Mucosa of stomach (tissue), 1 donor: Measurements from ENCODE around the gene IGSF21.

Experiments
- H3K27me3 ChIP-seq: one replicate; pipeline ENCODE4 v1.7.0; 2013; ENCODE audit warnings: mild to moderate bottlenecking, low read length; ENCODE audit not compliant: control insufficient read depth, insufficient read depth
- H3K36me3 ChIP-seq: one replicate; pipeline ENCODE4 v1.7.0; 2013; ENCODE audit warnings: low read length; ENCODE audit not compliant: control insufficient read depth, insufficient read depth
- H3K4me1 ChIP-seq: one replicate; pipeline ENCODE4 v1.7.0; 2013; ENCODE audit warnings: mild to moderate bottlenecking, low read length; ENCODE audit not compliant: control insufficient read depth, insufficient read depth
- H3K4me3 ChIP-seq: one replicate; pipeline ENCODE4 v1.7.0; 2013; ENCODE audit warnings: low read length
- H3K9ac ChIP-seq: one replicate; pipeline ENCODE4 v1.7.0; 2013; ENCODE audit warnings: mild to moderate bottlenecking, low read length, moderate library complexity
- H3K9me3 ChIP-seq: one replicate; pipeline ENCODE4 v1.7.0; 2013; ENCODE audit warnings: mild to moderate bottlenecking, low read length, moderate library complexity; ENCODE audit not compliant: control insufficient read depth
- donor health status: Pancreatic carcinoma.

Gene IGSF21

DNA sequence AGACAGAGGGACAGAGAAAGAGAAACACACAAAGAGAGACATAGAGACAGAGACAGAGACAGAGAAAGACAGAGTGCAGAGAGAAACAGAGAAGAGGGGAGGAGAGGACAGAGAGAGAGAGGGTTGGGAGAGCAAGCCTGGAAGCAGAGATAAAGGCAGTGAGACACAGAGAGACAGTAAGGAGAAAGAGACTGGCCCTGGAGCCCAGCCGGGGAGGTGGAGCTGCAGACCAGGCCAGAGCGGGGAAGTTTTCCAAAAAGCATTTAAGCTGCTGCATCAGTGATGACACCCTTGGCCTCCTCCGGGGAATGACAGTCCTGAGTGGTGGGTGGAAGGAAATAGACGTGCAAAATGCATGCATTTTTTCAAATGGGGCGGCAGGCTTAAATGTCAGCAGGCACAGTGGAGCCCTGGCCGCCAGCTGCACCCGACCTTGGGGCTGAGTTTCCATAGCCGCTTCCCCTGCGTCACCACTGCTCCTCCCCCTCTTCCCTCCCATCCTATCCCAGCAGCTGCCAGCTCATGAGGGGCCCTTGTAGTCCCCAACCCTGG is 277.7 kb downstream of the IGSF21 start:
- Histone ChIP-seq H3K36me3 (no peaks in the 10 kb centered on the region), H3K4me3 (no peak overlapping the region), H3K9me3 (no peaks in the 10 kb centered on the region), H3K4me1 (no peaks in the 10 kb centered on the region), H3K27me3 (peaks cover 10% of the 10 kb centered on the region), H3K9ac (no peak overlapping the region)

DNA sequence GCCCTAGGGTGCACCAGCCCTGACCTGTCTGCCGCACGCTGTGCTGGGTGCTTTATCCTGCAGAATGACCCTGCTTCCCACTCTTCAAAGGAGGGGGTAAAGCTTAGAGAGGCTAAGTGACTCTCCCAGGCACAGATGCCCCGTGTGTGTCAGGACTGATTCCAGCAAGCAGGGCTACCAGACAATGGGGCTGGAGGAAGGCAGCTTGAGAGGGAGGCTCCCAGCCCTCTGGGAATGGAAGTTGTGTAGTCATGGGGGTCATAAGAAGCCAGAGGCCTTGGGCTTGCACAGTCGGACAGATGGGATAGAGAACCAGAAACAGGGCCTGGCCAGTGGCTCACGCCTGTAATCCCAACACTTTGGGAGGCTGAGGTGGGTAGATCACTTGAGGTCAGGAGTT is 279.0 kb downstream of the IGSF21 start:
- peaks cover 10% of the 10 kb centered on the region for H3K27me3 ChIP-seq
- no peaks in the 10 kb centered on the region for H3K36me3 ChIP-seq
- H3K4me1 ChIP-seq: no peaks in the 10 kb centered on the region

DNA sequence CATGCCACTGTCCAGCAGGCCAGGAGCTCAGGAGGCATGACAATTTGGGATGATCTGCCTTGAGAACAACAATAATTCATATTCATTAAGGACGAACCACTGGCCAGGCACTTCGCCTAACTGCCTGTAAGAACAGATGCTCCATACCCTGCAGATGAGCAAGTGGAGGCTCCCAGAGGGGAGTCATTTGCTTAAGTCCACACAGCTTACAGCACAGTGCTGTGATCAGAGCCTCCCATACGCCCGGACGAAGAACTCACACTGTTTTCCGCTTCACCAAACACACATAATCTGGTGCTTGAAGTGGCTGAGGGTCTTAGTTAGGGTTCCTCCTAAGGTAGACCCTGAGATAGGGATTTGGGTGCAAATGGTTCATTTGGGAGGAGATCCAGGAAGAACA is 279.7 kb downstream of the IGSF21 start:
- no peaks in the 10 kb centered on the region for H3K9me3 ChIP-seq
- no peaks in the 10 kb centered on the region for H3K4me1 ChIP-seq
- H3K27me3 ChIP-seq: peaks cover 10% of the 10 kb centered on the region
- no peaks in the 10 kb centered on the region for H3K36me3 ChIP-seq
- no peak overlapping the region for H3K4me3 ChIP-seq
- no peak overlapping the region for H3K9ac ChIP-seq

More for the DNA sequence above, 279.0 kb downstream of the IGSF21 start:
- Histone ChIP-seq H3K9me3 (no peaks in the 10 kb centered on the region), H3K9ac (no peak overlapping the region), H3K4me3 (no peak overlapping the region)

DNA sequence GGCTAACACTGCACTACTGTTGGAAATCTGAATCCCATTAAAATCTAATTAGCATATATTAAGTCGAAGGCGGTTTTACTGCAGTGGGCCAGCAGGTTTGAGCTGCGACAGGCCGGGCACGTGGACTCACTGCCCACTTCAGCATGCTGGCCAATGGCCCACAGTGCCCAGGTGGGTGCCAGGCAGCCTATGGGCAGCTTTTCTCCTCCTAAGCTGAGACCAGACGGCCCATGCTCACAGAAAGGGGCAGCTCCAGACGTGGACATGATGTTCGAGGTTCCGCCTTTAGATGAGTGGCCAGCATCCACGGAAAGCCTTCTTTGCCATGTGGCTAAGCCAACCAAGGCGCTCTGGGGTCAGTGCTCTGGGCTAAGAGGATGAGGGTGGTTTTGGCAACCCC is 283.4 kb downstream of the IGSF21 start:
- Histone ChIP-seq H3K9ac (no peak overlapping the region), H3K4me1 (no peaks in the 10 kb centered on the region), H3K9me3 (no peaks in the 10 kb centered on the region), H3K4me3 (no peak overlapping the region), H3K27me3 (no peaks in the 10 kb centered on the region), H3K36me3 (no peaks in the 10 kb centered on the region)

DNA sequence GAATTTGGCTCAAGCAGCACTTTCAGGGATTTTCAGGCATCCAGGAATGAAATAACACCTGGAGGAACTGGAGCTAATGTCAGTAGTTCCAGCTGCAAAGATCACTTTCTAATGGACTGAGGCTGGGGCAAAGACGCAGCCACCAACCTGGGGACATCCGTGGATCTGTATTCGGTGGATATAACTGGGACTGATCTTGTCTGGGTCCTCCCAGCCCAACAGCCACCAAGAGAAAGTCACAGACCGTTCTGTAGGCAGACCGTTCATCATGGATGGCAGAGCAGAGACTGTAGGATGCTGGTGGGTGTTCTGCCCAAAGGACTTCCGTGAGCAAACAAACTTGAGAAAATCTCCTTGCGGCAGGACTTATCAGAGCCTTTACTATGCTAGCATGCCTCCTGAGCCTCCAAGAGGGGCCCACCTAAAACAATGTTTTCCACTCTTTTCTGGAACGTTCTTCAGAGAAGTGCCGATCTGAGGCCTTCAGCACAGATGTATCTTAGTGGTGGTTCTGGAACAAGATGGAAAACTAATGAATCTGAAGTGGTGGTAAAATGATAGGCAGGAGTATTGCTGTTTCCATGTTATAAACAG is 287.1 kb downstream of the IGSF21 start:
- no peaks in the 10 kb centered on the region for H3K9me3 ChIP-seq
- peaks cover 28% of the 10 kb centered on the region for H3K4me1 ChIP-seq
- H3K27me3 ChIP-seq: no peaks in the 10 kb centered on the region
- no peak overlapping the region for H3K9ac ChIP-seq
- H3K36me3 ChIP-seq: no peaks in the 10 kb centered on the region
- H3K4me3 ChIP-seq: no peak overlapping the region

DNA sequence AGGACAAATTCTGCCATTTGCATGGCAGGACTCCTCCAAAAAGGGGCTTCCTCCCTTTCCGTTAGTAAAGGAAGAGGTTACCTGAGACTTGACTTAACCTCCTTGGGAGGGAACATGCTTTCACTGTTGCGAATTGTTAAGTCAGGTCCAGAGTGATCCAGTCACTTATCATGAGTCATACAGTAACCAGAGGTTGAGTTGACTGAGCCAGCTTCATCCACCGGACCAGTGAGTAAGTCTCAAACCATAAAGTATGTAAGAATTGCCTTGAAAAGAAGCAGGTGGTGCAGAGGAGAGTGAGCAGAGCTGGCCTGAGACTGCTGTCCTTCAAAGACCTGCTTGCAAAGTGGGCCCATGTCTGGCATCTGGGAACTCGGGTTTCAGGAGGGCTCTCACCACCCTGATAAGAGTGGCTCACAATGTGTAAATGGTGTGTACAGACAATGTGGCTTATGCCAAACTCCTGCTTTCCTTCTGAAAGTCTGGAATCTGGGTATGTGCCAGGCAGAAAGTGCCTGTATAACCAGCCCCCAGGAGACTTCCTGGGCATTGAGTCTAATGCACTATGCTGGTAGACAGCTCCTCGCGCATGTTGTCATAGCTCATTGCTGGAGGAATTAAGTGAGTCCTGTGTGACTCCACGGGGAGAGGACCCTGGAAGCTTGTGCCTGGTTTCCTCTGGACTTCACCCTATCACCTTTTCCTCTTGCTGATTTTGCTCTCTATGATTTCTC is 288.8 kb downstream of the IGSF21 start:
- H3K9me3 ChIP-seq: no peaks in the 10 kb centered on the region
- no peak overlapping the region for H3K4me3 ChIP-seq
- H3K27me3 ChIP-seq: no peaks in the 10 kb centered on the region
- H3K36me3 ChIP-seq: no peaks in the 10 kb centered on the region
- H3K9ac ChIP-seq: no peak overlapping the region
- peaks cover 41% of the 10 kb centered on the region for H3K4me1 ChIP-seq

DNA sequence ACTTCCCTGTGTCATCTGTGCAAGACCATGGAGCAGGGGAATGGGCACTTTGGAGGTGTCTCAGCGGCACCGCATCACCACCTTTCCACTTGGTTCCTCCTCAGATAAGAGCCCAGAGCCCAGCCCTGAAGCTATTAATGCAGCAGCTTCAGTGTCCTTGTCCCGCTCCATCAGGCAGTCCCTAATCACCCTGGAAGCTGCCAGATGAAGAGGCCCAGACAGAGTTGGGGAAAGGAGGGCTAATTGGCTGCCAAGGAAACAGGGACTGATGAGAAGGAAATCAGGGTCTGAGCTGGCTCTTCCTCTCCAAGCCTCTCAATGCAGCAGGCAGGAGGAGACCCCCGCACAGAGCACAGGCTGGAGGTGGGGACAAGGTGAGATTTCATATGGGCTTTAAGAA is 290.0 kb downstream of the IGSF21 start:
- peaks cover 45% of the 10 kb centered on the region for H3K4me1 ChIP-seq
- H3K36me3 ChIP-seq: no peaks in the 10 kb centered on the region
- no peak overlapping the region for H3K4me3 ChIP-seq
- H3K27me3 ChIP-seq: no peaks in the 10 kb centered on the region
- no peak overlapping the region for H3K9ac ChIP-seq
- H3K9me3 ChIP-seq: no peaks in the 10 kb centered on the region

DNA sequence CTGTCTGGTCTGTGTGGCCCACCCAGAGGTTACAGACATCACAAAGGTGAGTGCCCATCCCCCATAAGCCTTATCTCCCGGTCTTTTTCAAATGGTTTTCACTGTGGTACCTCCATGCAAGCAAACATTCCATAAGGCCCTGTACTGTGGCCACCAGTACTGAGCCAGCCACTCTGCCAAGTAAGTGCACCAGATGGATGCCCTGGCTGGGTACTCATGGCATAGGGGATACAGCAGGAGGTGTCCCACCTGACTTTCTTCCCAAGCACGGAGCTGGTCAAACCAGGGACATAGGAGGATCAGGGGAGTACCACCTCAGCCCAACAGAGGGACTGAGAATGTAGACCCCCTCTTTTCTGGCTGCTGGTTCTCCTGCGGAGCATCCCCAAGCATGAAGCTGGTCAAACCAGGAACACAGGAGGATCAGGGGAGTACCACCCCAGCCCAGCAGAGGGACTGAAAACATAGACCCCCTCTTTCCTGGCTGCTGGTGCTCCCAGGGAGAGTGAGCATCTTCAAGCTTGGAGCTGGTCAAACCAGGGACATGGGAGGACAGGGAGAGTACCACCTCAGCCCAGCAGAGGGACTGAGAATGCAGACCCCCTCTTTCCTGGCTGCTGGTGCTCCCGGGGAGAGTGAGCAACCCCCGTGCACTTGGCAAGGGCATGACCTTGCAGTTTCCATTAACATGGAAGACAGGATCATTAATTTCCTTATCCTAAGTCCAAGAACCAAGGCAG is 291.4 kb downstream of the IGSF21 start:
- Histone ChIP-seq H3K27me3 (no peaks in the 10 kb centered on the region), H3K36me3 (no peaks in the 10 kb centered on the region), H3K9ac (no peak overlapping the region), H3K4me1 (peaks cover 45% of the 10 kb centered on the region), H3K9me3 (no peaks in the 10 kb centered on the region), H3K4me3 (no peak overlapping the region)

DNA sequence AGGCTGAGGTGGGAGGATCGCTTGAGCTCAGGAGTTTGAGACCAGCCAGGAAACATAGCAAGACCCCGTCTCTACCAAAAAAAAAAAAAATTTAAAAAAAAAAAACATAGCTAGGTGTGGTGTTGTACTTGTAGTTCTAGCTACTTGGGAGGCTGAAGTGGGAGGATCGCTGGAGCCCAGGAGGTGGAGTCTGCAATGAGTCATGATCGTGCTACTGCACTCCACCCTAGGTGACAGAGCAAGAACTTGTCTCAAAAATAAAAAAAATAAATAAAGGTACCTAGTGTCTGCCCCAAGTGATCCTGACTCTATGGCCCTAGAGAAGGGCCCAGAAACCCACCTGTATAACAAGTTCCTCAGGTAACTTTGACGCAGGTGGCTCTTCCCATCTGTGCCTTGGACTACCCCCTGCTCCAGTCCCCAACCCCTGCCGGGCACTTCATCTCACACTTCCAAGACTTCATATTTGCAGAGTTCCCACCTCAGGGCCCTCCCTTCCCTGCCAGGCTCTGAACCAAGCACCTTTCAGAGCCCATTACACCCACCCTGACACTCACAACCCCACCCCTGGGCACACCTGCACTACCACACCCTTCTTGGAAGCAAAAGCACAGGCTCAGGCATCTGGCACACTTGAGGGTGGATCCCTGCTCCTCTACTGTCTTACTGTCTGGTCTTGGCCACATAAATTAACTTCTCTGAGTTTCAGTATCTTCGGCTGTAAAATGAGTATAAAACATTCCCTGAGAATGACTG is 292.9 kb downstream of the IGSF21 start:
- peaks cover 2% of the 10 kb centered on the region for H3K27me3 ChIP-seq

DNA sequence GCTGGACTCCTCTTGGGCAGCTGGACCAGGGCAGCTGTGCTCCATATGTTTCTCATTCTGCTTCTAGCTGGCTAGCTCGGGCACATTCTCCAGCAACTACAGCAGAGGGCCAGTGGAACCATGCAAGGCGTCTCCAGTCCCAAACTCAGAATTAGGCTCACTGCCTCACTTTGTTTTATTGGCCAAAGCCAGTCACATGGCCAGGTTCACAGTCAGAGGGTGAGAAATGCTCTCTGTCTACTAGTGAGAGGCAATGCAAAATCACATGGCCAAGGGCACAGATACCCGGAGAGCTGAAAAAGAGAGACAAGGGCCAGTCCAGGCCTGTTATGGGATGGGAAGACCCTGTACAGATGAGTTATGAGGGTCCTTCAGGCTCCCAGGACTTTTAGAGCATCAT is 294.3 kb downstream of the IGSF21 start:
- Histone ChIP-seq H3K4me3 (no peak overlapping the region), H3K36me3 (no peaks in the 10 kb centered on the region), H3K27me3 (peaks cover 2% of the 10 kb centered on the region), H3K9ac (no peak overlapping the region), H3K9me3 (no peaks in the 10 kb centered on the region), H3K4me1 (peaks cover 45% of the 10 kb centered on the region)

More for the DNA sequence above, 292.9 kb downstream of the IGSF21 start:
- peak overlapping the region; percentile 4 for H3K9ac ChIP-seq
- H3K9me3 ChIP-seq: no peaks in the 10 kb centered on the region
- peaks cover 45% of the 10 kb centered on the region for H3K4me1 ChIP-seq
- H3K4me3 ChIP-seq: no peak overlapping the region
- H3K36me3 ChIP-seq: no peaks in the 10 kb centered on the region

DNA sequence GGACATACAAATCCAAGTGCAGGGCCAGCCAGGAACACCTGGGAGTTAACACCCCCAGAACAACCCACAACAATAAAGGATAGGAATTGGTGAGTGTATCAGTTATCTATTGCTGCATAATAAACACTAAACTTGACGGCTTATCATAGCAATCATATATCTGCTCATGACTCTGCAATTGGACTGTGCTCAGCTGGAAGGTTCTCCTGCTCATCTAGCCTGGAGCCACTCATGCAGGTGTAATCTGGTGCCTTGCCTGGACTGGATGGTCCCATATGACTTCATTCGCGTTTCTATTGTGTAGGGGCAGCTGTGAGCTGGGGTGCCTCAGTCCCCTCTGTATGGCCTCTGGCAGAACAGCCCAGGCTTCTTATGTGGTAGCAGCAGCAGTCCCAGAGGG is 296.9 kb downstream of the IGSF21 start:
- H3K27me3 ChIP-seq: peaks cover 2% of the 10 kb centered on the region
- no peak overlapping the region for H3K4me3 ChIP-seq
- no peaks in the 10 kb centered on the region for H3K9me3 ChIP-seq
- H3K9ac ChIP-seq: no peak overlapping the region
- H3K36me3 ChIP-seq: no peaks in the 10 kb centered on the region
- H3K4me1 ChIP-seq: peaks cover 19% of the 10 kb centered on the region
